ENCODE results near the gene ARL2.

- TF ChIP-seq CTCF (tag by site-specific recombination; IDR thresholded peaks at IDR 0.05) = no peak
- TF ChIP-seq TCF7L2 (IDR thresholded peaks at IDR 0.05; ENCODE audit: borderline replicate concordance, low read depth, low read length) = no peak
- TF ChIP-seq MEIS1 (CRISPR knock-in tag; IDR thresholded peaks at IDR 0.05; ENCODE audit: borderline replicate concordance) = no peak
- no peak for TF ChIP-seq INSM2 (tag by site-specific recombination; IDR thresholded peaks at IDR 0.05)
- no peak for TF ChIP-seq ZNF513 (tag by site-specific recombination; IDR thresholded peaks at IDR 0.05)
- no peak for TF ChIP-seq ZNF138 (tag by site-specific recombination; IDR thresholded peaks at IDR 0.05; ENCODE audit: borderline replicate concordance)
- no peak for TF ChIP-seq ZNF510 (tag by site-specific recombination; IDR thresholded peaks at IDR 0.05; ENCODE audit: insufficient replicate concordance)
- no peak for TF ChIP-seq RBAK (tag by site-specific recombination; IDR thresholded peaks at IDR 0.05)
- no peak for TF ChIP-seq ZNF280D (tag by site-specific recombination; IDR thresholded peaks at IDR 0.05)
- no peak for TF ChIP-seq GLI4 (tag by site-specific recombination; IDR thresholded peaks at IDR 0.05)
Observed at GRCh38 chr11:65065851-65066250, 51.9 kb downstream of the ARL2 start.
